HG03280 (cell line): ENCODE measurements around the gene ADARB2.

Experiments used
- ATAC-seq: cut with Tn5 transposase; IDR thresholded peaks from one replicate; pipeline ENCODE4 v1.9.1; 2021; ENCODE audit warnings: mild to moderate bottlenecking, moderate library complexity; ENCODE audit not compliant: unreplicated experiment

The ADARB2 gene

DNA sequence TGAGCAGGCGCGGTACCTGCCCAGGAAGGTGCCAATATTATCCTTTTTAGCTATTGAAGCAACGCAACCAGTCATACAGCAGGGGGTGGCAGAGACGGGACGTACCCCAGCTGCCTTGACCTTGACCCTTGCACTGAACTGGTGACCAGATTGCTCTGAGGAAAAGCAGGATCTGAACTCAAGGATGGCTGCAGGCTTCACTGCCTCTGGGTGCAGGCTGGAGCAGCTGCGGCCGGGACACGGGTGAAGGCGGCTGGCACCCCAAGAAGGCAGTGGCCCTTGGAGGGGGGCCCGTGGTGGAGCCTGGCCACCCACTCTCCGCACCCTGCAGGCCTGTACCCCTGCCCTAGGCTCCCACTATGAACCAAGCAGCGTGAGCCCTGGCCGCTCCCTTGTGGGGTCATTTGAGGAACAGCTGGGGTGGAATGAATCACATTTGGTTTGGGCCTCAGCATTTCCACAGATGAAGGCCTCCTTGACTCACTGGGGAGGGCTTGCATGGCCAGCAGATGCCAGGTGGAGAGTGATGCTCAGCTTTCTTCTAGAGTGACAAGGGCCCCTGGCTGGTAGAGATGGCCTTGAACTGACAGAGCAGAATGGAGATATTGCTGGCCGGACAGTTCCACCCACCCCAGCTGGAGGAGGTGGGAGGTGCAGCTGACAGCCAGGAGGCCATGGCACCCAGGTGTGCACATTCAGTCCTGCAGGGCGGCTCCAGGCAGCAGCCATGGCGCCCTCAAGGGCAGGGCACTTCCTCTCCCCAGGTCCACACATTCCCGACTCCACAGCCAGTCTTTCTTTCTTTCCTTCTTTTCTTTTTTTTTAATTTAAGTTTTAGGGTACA, 462.4 kb downstream of the ADARB2 start:
- ATAC-seq = no peak

DNA sequence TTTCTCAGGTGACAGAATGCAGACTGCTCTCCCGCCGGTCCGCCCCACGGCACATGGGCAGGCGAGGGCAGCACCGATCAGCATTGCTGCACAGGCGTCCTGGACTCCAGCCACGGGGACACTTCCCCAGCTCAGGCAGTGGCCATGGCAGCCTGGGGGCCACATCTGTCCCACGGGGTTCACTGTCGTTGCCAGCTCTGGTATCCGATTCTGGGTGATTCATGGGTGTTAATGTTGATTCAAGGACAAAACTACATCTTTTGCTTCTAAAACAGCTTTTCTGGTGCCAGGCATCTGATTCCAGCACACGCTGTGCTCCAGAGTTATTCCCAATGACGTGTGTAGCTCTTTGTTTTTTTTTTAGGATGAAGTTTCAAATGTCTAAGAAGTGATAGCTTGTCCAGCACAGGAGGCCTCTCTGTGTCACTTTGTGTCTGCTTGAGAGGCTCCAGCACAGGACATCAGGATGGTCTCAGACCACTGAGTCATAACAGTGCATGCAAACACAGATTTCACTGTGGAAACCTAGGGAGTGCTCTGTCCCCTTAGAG, 463.1 kb downstream of the ADARB2 start:
- no peak for ATAC-seq

DNA sequence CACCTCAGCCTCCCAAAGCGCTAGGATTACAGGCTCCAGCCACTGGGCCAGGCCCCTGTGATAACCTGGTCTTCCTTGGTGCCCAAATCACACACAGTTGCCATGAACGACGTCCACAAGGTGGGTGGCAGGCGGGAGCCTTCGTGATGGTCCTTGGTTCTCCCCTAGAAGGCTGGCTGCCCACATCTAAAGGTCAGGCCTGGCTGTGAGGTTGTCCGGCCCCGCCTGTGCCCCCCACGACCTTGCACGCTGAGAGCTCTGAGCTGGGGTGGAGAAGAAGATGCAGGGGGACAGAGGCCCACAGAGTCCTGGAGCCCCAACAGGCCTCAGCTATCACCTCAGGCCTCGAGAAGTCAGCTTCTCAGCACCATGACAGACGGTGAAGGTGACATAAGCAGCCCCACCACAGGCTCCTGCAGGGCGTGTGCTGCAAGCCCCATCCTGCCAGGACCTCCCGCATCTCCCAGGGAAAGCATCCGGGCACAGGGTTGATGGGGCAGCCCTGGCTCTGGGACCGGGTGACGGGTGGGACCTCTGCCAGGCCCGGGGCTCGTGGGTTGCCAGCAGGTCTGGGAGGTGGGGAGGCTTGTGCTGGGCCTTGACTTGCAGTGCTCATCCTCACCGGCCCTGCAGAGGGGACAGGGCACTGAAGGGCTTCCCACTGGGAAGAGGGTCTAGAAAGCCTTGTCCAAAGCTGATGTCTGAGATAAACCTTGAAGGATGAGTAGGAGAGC, 463.8 kb downstream of the ADARB2 start:
- ATAC-seq = no peak

DNA sequence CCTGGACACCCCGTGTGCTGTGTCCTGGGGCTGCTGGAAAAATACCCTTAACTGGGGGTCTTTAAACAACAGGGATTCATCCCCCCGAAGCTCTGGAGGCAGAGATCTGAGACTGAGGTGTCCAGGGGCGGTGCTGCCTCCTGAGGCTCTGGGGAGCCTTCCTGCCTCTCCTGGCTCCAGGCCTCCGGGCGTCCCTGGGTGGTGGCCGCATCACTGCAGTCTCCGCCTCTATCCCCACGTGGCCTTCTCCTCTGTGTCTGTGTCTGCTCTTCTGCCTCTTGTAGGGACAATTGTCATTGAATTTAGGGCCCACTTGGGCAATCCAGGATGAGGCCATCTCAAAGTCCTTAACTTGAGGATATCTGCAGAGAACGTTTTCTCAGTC, 464.6 kb downstream of the ADARB2 start:
- no peak for ATAC-seq

DNA sequence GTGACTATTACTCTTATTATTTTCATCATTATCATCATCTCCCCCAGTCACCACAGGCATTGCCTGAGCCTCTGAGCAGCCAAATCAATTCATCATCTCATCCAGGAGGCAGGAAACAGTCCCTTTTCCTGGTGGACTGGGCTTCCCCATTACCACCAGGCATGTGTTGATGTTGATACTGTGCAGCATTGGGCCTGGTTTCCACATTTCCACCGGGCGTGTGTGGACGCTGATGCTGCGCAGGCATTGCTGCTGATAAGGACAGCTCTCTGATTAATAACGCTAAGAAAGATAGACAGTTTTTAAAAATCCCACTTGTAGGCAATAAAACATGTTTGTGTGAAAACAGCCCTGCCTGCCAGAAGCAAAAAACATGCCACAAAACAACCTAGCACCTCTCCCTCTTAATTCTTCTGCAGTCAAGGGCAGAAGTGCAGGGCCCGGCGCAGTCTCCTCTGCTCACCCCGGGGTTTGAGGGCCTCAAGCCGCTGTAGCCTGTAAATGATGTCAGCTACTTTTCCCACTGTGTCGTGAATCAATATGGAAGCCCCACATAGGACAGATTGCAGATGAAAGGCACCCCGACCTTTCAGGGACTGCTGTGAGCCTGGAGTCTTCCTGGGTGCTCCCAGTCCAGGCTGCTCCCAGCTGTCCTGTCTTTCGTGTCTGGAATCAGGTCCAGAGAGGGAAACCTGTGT, 465.1 kb downstream of the ADARB2 start:
- no peak for ATAC-seq

DNA sequence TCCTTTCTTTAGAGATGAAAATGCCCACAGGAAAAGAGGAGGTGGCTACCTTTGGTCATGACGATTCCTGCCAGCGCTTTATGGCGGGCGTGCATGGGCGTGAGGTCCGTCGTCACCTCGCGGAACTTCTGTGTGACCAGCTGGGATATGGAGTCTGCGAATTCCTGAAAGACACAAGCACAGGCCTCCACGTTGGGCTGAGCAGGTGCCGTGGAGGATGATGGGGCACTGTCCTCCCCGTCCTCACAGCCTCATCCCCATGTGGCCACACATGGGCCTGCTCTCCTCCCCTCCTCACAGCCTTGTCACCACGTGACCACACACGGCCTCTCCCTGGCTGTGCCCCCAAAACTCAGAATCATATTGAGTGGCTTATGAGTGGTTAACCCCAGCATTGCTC, 466.4 kb downstream of the ADARB2 start:
- ATAC-seq = no peak

DNA sequence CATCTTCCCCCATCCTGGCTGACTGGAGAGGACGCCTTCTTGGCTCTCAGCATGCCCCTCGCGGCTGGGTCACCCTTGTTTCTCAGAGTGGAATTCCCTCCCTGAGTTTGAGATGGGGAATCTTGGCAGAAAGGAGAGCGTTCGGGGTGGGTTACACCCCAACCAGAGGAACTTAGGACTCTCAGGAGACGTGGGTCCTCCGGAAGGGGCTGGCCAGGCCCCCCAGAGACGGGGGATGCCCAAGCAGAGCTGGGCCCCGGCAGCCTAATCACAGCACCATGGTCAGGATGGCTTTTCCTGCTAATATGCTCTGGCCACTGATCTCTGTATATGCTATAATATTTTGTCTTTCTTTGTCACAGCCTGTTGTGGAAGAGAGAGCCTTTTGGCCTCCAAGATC, 466.8 kb downstream of the ADARB2 start:
- no peak for ATAC-seq

DNA sequence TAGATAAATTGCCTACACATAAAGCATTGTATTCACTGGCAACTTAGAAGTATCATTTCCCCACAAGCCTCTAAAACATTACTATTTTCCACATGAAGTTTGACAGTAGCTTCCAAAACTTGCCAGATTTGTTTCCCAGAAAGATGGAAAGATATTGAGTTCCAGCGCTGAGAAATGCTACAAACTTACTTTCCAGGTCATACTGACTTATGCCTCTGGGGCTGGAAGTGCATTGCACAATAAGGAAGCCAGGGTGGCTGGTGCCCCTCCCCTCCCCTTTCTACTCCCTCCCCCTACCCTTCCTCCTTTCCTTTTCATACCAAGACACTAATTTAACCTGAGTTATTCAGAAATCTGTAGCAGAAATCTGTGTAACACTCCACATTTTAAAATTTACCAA, 468.5 kb downstream of the ADARB2 start:
- ATAC-seq = no peak

DNA sequence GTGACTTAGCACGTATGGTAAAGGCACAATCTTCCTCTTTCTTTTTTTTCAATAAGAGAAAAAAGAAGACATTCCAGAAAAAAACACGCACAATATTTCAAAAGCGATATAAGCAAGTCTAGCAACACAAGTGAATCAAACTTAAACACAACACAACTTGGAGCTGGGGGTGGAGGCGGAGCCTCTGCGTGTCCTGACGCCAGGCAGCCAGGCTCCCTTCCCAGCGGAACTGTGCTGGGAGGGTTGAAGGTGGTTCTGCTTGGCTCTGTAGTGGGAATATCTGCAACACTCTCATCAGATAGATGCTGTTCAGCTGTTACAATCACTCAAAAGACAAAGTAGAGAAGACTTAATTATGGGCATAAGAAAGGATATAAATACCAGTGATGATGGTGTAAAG, 469.8 kb downstream of the ADARB2 start:
- ATAC-seq = no peak

DNA sequence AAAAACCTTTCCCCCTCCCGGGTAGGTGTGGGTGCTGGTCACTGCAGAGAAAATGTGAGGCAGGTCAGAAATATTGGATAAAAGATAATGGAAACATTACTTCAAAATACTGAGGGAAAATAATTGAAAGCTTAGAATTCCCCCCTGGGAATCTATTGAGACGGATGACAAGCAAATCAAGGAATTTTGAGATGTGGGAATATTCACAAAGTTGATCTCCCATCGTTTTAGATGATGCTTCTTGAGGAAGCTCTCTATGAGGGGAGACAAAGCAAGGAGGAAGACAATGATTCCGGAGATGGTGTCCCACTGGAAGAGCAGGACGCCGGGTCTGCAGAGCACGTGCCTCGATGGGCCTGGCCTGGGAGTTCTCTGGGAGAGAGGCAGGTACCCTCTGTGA, 470.2 kb downstream of the ADARB2 start:
- no peak for ATAC-seq

DNA sequence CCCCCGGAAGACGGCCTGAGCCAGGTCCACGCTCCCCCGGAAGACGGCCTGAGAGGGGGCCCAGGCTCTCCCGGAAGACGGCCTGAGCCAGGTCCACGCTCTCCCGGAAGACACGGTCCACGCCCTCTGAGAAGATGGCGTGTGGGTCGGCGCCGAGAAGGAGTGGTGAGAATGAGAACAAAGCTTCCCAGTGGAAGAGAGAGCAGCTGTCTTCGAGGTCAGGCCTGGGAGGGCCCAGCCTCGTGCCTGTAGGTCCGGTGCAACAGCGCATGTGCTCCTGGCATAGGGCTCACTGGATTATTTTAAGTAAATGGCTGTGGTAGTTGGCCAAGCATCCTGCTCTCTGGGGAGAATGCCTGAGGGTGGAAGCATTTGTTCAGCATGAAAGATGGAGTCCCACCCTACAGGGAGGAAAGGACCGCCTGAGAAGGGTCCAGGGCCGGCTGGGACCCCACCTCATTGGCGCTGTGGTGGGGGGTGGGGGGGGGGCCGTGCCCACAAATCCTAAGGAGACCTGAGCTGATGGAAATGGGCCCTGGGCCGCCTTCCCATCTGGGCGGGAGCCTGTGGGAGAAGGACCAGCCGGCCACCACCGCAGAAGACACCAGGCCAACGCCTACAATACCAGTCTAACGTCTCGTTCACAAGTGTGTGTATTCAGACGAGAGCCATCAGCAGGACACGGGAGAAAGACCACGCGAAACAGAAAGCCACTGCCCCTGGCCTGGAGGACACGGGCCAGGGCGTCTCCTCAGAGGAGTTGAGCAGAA, 471.1 kb downstream of the ADARB2 start:
- ATAC-seq = no peak

DNA sequence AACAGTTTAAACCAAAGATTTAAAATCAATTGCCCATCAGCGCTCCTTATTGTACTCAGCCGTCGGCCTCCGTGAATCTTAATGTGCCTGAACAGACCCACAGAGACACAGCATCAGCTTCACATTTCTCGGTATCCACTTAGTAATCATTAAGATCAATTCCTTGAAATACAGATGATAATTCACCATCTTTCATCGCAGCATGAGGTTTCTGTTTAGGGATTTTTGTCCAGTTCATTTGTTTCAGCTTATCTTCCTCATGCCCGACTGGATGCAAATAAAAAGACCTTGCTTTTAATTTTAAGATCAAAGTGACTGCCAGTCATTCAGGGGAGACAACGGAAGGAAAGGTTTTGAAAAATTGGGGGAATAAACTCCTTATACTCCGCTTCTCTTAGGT, 473.3 kb downstream of the ADARB2 start:
- no peak for ATAC-seq

DNA sequence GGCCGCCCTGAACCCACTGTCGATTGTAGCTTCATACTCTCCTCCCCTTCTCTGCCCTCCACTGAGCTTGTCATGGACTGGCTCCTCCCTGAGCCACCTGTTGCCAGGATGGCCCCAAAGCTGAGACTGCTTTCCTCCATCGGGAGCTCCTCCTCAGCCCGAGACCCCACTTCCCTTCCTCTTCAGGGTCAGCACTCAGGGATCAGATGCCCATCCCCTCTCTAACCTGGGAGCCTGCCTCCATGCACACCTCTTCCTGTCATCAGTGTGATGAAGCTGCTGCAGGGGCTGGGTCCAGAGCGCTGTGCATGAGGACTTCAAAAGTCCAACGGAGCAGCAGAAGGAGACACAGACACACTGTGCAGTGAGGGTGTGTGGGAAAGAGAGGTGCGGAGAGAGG, 480.1 kb downstream of the ADARB2 start:
- no peak for ATAC-seq

DNA sequence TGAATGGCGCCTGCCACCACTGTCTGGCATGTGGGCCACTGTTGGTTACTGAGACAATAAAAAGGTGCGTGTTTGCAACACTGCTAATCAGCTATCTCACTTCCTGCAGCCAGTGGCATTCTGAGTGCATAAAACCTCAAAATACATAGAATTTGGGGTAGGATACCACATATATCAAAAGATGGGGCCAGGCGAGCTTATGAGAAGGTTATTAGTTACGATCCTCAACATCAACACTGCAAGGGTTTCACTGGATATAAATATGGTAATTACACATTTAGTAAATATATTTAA, 480.9 kb downstream of the ADARB2 start:
- ATAC-seq = no peak

DNA sequence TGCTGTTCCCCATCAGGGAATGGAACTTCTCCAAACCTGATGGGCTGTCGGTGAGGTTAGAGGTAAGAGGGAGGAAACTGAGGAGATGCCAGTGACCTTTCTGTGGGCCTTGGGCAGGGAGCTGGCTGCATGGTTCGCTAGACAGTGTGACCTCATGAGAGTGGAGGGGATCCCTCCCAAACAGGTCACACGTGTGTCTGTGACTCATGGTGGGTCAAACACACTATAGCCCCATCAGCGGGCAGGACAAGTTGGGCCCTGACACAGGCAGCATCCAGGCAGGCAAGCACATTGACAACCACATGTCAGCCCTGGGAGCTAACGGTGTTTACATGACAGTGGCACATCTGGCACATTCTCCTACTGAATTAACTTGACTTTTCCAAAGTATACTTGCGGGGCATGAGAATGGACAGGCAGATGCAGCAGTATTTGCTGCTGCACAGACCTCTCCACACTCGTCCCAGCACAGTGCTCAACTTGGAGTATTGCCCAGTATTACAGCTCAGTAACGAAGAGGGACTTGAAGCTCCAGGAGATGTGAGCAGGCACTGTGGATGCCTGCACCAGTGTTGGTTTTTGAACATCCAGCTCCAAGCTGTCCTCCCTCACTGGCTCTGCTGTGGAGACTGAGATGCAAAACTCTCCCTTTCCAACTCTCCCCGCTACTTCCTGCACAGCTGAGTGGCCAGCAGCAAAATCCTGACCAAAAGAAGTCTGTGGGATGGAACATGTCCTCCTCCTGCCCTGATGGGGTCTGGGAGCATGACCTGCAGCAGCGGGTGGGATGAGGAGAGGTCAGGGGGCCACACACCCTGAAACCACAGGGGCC, 481.5 kb downstream of the ADARB2 start:
- no peak for ATAC-seq

DNA sequence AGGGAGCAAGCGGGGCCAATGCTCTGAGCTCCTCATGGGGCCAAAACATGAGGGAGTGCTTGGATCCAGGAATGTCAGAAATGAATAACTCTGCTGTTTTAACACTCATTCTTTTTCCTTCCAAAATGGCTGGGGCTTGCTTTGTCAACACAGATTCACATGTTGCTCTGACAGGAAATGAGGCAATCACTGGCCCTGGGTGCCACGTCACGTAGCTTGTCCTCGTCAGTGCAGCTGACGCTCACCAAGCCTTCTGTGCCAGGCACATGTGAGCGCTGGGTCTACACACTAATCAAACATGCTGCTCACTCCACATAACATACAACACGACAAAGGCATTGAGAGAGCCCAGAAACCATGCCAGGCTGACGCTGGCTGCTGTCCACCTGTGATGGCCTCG, 482.2 kb downstream of the ADARB2 start:
- no peak for ATAC-seq

DNA sequence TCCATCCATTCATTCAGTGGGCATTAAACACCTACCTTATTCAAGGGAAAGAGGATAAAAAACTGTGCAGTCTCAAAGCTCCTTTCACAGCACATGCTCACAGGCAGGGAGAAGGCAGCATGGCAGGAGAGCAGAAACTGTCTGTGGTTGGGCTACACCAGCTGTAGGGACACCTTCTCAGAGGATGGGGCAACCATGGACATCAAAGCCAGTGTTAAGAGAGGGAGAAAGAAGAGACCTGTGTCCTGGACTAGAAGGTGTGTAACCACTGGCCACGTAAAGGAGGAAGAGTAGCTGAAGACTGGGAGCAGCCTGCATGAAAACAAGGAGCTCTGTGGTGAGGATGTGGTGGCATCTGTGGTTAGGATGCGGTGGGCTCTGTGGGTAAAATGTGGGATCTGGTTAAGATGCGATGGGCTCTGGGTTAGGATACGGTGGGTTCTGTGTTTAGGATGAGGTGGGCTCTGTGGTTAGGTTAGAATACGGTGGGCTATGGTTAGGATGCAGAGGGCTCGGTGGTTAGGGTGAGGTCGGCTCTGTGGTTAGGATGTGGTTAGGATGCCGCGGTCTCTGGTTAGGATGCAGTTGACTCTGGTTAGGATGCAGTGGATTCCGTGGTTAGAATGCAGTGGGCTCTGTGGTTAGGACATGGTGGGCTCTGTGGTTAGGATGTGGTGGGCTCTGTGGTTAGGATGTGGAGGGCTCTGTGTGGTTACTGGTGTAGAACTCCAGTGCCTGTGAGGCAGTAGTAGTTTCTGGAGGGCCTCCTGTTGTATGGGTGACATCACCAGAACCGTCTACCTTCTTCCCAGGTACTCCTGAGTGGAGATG, 483.6 kb downstream of the ADARB2 start:
- no peak for ATAC-seq

DNA sequence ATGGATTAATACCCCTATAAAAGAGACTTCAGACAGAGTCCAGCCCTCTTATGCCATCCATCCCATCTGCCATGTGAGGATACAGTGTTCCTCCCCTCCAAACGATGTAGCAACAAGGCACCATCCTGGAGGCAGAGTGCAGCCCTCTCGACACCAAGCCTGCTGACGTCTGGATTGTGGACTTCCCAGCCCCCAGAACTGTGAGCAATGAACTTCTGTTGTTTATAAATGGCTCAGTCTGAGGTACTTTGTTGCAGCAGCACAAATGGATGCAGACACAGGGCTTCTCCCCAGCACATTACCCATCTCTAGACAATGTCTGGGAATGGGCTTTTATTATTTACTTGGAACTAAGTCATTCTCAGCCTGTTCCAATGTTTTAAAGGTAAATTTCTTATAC, 485.6 kb downstream of the ADARB2 start:
- ATAC-seq = no peak
